AG09309 (cell line): Measurements from ENCODE around the gene LHX1.

ENCODE experiments used
- DNase-seq: peaks from one replicate; pipeline ENCODE4 v3.0.0-alpha.2; 2010; ENCODE audit warnings: low read depth
- H3K4me3 ChIP-seq: 2 replicates; pipeline ENCODE4 v1.5.1; 2011; ENCODE audit warnings: mild to moderate bottlenecking, low read depth, low read length, moderate library complexity; ENCODE audit not compliant: control insufficient read depth
- CTCF ChIP-seq: IDR thresholded peaks from 2 replicates; pipeline ENCODE4 v1.5.1; 2011; ENCODE audit warnings: mild to moderate bottlenecking, low read depth, low read length, inconsistent platforms; ENCODE audit not compliant: insufficient read depth, control insufficient read depth; ENCODE audit errors: missing control alignments

LHX1 gene

GRCh38 chr17:36939052-36939801 is 2.0 kb downstream of the LHX1 start:
- TF ChIP-seq CTCF: no peak
- no peak for DNase-seq
- H3K4me3 ChIP-seq: no peak overlapping the region

- TF ChIP-seq CTCF: no peak
- no peak overlapping the region for H3K4me3 ChIP-seq
Measured at GRCh38 chr17:36939802-36940312, 2.6 kb downstream of the LHX1 start.

GRCh38 chr17:36940313-36941264 is 3.3 kb downstream of the LHX1 start:
- H3K4me3 ChIP-seq: no peak overlapping the region
- no peak for TF ChIP-seq CTCF
- no peak for DNase-seq

More at GRCh38 chr17:36939802-36940312, 2.6 kb downstream of the LHX1 start:
- DNase-seq: no peak

- H3K4me3 ChIP-seq: no peak overlapping the region
- DNase-seq: no peak
- no peak for TF ChIP-seq CTCF
Measured at GRCh38 chr17:36941265-36942010, 4.2 kb downstream of the LHX1 start.

GRCh38 chr17:36942019-36942599 is 4.8 kb downstream of the LHX1 start:
- DNase-seq: no peak
- TF ChIP-seq CTCF: no peak
- H3K4me3 ChIP-seq: no peak overlapping the region
